Smooth muscle cell of the pulmonary artery (primary cell): ENCODE measurements around the gene FOXRED2. TPM values are rescaled to one million over a fixed set of nuclear protein-coding genes. Genes with fewer than 3 reads are reported as not detected.

Source experiments
- total RNA-seq: library from RNA; depleted of rRNA; stranded (reverse); fragments of >200 nt; gene quantifications from 2 replicates; pipeline ENCODE4 v1.2.3, GENCODE V29; 2014

The FOXRED2 gene
- total RNA-seq: 10.4 and 14.1 TPM in 2 replicates

DNA sequence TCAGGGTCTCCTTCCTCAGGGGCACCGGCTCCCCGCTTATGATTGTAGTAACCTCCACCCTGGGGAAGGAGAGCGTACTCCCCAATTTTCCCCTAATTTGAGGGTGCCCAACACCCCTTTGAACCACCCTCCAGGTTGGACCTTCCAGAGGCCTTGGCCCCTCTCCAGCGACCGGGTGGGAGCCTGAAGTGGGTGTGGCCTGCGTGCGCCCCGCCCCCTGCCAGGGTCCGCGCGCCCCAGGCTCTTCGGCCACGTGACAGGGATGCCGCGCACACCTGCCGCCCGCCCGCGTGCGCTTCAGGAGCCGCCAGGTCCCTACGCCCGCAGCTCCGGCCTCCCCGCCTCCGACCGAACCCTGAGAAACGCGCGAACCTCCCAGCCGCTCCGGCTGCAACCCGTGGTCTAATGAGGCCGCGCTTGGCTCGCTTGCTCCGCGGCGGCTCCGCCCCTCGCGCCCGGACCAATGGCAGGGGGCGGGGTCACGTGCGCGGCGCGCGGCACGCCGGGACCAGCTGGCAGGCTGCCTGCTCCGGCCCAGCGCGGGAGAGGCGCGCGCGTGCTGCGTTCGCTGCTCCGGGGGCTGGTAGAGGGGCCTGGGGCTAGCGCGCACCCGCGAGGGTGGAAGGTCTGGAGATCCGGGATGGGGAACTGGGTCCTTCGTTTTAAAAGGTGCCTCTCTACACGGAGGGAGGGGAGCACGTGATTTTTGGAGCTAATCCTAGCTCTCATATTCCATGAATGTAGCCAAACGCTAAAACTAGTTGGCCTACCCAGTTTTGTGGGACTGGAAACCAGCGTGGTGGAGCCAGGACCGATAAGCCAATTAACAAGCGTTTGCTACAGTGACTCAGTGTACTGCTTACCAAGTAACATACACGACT, at the start of gene FOXRED2:
FOXRED2 (minus strand) TSS at position 404 of the 881 bp plus-strand sequence. CDS start 618 bp downstream, outside the sequence.

DNA sequence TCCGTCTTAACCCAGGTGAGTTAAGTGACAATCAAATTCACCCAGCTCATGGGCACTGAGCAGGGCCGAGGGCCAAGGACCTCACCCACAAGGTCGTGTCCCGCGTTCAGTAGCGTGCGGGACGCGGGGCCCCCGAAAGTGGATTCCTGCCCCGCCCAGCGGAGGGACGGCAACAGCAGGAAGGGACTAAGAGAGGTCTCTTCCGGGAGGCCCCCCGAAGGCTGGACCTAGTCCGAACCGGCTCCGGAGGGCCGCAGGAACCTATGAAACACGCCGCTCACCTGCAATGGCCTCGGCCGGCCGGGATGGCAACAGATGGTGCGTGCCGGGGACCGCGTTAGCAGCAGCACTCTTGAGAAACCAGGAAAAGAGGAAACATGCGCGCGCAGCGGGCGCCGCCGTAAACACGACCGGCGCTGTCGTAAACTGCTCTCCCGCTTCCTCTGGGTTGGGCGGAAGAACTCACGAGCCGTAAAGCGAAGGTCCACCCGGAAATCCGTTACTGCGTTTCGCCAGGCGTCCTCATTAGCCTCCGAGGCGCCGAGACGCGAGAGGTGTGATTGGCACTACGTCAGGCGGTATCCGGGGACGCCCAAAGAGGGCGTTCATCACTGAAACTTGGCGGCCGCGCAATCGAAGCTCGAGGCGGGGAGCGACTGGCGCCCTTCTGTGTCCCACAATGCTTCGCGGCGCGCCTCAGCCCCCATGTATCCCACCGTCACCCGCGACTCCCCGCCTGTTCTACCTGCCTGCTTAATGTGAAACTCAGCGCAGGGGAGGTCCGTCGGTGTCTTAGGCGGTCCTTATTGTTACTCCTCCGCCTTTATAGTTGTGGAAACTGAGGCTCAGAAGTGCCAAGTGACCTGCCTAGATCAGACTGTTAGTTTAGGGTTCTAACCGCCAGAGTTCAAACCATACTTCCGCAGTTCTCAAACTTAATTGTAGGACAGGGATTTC, 22.2 kb upstream of the FOXRED2 start, which contains the start of gene EIF3D:
EIF3D (minus strand) TSS at position 372 of the 957 bp plus-strand sequence. CDS start 3,045 bp downstream, outside the sequence.

DNA sequence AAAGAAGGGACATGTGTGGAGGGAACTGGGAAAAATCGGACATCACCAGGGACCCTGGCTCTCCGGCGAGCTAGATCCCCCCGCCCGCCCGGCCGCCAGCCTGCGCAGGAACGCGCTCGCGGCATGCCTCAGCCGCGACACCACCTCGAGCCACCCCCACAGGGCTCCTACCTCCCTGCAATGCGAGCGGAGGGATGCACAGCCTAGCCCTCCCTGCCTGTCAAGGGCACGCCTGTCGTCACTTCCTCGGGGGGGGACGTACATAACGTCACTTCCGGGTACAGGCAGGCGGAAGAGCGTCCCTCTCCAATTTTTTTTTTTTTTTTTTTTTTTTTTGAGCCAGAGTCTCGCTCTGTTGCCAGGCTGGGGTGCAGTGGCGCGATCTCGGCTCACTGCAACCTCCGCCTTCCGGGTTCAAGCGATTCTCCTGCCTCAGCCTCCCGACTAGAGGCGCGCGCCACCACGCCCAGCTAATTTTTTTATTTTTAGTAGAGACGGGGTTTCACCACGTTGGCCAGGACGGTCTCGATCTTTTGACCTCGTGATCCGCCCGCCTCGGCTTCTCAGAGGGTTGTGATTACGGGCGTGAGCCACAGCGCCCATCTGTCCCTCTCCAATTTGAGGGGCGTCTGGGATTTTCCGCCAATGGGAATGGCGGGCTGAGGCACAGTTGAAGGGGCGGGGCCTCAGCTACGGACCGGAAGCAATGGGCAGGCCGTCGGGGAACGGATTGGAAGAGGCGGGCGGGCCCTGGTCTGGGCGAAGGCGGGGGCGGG, 25.3 kb downstream of the FOXRED2 start, which contains the start of gene TXN2:
TXN2 (minus strand) TSS at position 248 of the 776 bp plus-strand sequence. CDS start 803 bp downstream, outside the sequence.

Other genes starting within 250 kb of the FOXRED2 start
- 821 and 1,213 TPM in 2 replicates for gene MYH9, start 119.1 kb downstream of the FOXRED2 start, total RNA-seq
- gene TXN2, start 25.4 kb downstream of the FOXRED2 start, total RNA-seq: 22.1 and 23.8 TPM in 2 replicates
- 275 and 338 TPM in 2 replicates for gene EIF3D, start 22.1 kb upstream of the FOXRED2 start, total RNA-seq
- not detected in 2 replicates for gene CACNG2, start 196.7 kb upstream of the FOXRED2 start, total RNA-seq